ENCODE measurements around the gene KRTAP19-1.

KRTAP19-1 gene

GRCh38 chr21:30430170-30430655 is 50.0 kb downstream of the KRTAP19-1 start, which contains the start of gene KRTAP13-4:
Gene KRTAP13-4, plus strand, starts transcription at chr21:30430220. Its CDS starts 56 bp downstream, at chr21:30430276.
- no peak for DNase-seq (ENCODE audit: low read depth, low spot score)

All from astrocyte of the hippocampus (primary cell).